Stimulated activated CD8-positive, alpha-beta memory T cell treated with anti-CD3 and anti-CD28 coated beads, Interleukin-15, amount 100 ng/mL, for 4 hours (primary cell): ENCODE results near the gene SMC1B.
A peak's percentile ranks its signal among the peaks of the same experiment; 100 is the strongest.

Experiments used
- DNase-seq, 2 donors: peaks; one replicate each; pipeline ENCODE4 v3.0.0-alpha.2; 2020; ENCODE audit warnings: low read depth in 2 of 2

Gene SMC1B

GRCh38 chr22:45320357-45320976 lies 92.9 kb downstream of the SMC1B start:
- DNase-seq: no peak

GRCh38 chr22:45319324-45319685 lies 94.1 kb downstream of the SMC1B start:
- DNase-seq: no peak

- DNase-seq: no peak
Measured at GRCh38 chr22:45318558-45319323, 94.7 kb downstream of the SMC1B start.

GRCh38 chr22:45318168-45318557 lies 95.2 kb downstream of the SMC1B start:
- peak; percentile 73 to 84 for DNase-seq

GRCh38 chr22:45317551-45318167 lies 95.7 kb downstream of the SMC1B start:
- no peak for DNase-seq

- DNase-seq: no peak
Measured at GRCh38 chr22:45316796-45317526, 96.4 kb downstream of the SMC1B start.

GRCh38 chr22:45314786-45315185 lies 98.6 kb downstream of the SMC1B start:
- DNase-seq: no peak

- no peak for DNase-seq
Measured at GRCh38 chr22:45314054-45314721, 99.2 kb downstream of the SMC1B start.

- no peak for DNase-seq
Measured at GRCh38 chr22:45312856-45313255, 100.5 kb downstream of the SMC1B start.

- no peak for DNase-seq
Measured at GRCh38 chr22:45312415-45312814, 101.0 kb downstream of the SMC1B start.

- no peak for DNase-seq
Measured at GRCh38 chr22:45310977-45311531, 102.3 kb downstream of the SMC1B start.

- no peak for DNase-seq
Measured at GRCh38 chr22:45310331-45310976, 102.9 kb downstream of the SMC1B start.

- DNase-seq: peak; percentile 84 to 96
Measured at GRCh38 chr22:45309422-45310227, 103.8 kb downstream of the SMC1B start, which contains the start of gene FAM118A. TSS of gene FAM118A (plus strand) at chr22:45309934. CDS start at chr22:45322380, 12,446 bp downstream.

- no peak for DNase-seq
Measured at GRCh38 chr22:45308957-45309421, 104.4 kb downstream of the SMC1B start.

GRCh38 chr22:45308391-45308956 lies 104.9 kb downstream of the SMC1B start:
- no peak for DNase-seq

- no peak for DNase-seq
Measured at GRCh38 chr22:45306139-45306538, 107.3 kb downstream of the SMC1B start.

GRCh38 chr22:45305456-45306075 lies 107.8 kb downstream of the SMC1B start:
- no peak for DNase-seq

GRCh38 chr22:45304971-45305370 lies 108.4 kb downstream of the SMC1B start:
- no peak for DNase-seq

- no peak for DNase-seq
Measured at GRCh38 chr22:45303181-45303580, 110.2 kb downstream of the SMC1B start.
